C4-2B (cell line): ENCODE measurements around the gene SNED1.

ENCODE experiments used
- CTCF ChIP-seq: fragments of 450-650 bp; conservative IDR thresholded peaks from 2 replicates; pipeline ENCODE4 v1.5.1; 2017; ENCODE audit warnings: mild to moderate bottlenecking
- ZFX ChIP-seq: fragments of 450-650 bp; IDR thresholded peaks from 2 replicates; pipeline ENCODE4 v1.6.1; 2017

GRCh38 chr2:241036397-241036963 lies 38.1 kb downstream of the SNED1 start:
- TF ChIP-seq CTCF (no peak), ZFX (no peak)
